SJCRH30 (cell line): ENCODE data around the gene OR2M5. TPM values are rescaled to one million over a fixed set of nuclear protein-coding genes. Genes with fewer than 3 reads are reported as not detected.

Experiments
- DNase-seq, 2 experiments: peaks; one replicate each; pipeline ENCODE4 v3.0.0-alpha.2; 2015 to 2020
- H3K27ac ChIP-seq: fragments of 250-450 bp; sonication (Bioruptor Pico); 2 replicates; pipeline ENCODE4 v1.5.1; 2020; ENCODE audit warnings: mild to moderate bottlenecking, moderate library complexity
- H3K27me3 ChIP-seq: fragments of 250-450 bp; sonication (Bioruptor Pico); 2 replicates; pipeline ENCODE4 v1.5.1; 2020; ENCODE audit warnings: mild to moderate bottlenecking, moderate library complexity
- H3K36me3 ChIP-seq: fragments of 250-450 bp; sonication (Bioruptor Pico); 2 replicates; pipeline ENCODE4 v1.5.1; 2020; ENCODE audit warnings: mild to moderate bottlenecking, moderate library complexity
- H3K4me1 ChIP-seq: fragments of 250-450 bp; sonication (Bioruptor Pico); 2 replicates; pipeline ENCODE4 v1.5.1; 2020; ENCODE audit warnings: mild to moderate bottlenecking, moderate library complexity
- H3K4me3 ChIP-seq: fragments of 250-450 bp; sonication (Bioruptor Pico); 2 replicates; pipeline ENCODE4 v1.5.1; 2020; ENCODE audit warnings: mild to moderate bottlenecking, moderate library complexity
- H3K9me3 ChIP-seq: fragments of 250-450 bp; sonication (Bioruptor Pico); replicated peaks from 2 replicates; pipeline ENCODE4 v1.5.1; 2020; ENCODE audit warnings: mild to moderate bottlenecking, moderate library complexity
- total RNA-seq: library from RNA; depleted of rRNA; stranded (reverse); fragments of >200 nt; shearing (Covaris generic); gene quantifications from 2 replicates; pipeline ENCODE4 v1.2.3, GENCODE V29; 2014; rRNA removed

OR2M5 gene, protein sequence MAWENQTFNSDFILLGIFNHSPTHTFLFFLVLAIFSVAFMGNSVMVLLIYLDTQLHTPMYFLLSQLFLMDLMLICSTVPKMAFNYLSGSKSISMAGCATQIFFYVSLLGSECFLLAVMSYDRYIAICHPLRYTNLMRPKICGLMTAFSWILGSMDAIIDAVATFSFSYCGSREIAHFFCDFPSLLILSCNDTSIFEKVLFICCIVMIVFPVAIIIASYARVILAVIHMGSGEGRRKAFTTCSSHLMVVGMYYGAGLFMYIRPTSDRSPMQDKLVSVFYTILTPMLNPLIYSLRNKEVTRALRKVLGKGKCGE
- total RNA-seq: not detected in 2 replicates

DNA sequence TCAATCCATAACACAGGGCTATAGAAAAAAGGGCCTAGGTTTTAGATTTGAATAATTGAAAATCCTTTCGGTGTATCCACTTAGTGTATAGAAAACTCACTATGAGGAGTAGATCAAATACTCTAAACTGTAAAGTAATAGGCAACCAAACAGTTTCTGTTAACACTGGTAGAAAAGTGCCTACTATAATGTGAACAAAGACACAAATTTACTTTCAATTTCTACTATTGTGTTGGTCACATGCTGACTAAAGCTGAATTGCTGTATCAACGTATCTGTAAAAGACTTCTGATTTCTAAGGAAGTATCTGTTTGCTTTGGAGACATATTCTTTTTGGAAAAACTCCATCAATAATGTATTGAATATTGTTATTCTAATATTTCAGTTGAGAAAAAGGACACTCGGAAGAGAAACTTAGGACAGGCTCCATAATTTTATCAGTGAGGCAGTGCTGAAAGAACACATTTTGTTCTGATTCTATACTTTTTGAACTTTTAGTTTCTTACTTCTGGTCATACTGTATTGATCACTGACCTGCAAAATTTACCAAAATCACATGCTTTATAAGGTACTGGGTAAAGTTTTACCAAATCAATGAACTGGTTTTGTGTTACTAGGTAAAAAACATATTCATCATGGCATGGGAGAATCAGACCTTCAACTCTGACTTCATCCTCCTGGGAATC is at the start of gene OR2M5:
OR2M5 (plus strand) TSS at position 636 of the 686 bp plus-strand sequence; CDS start at position 636, 0 bp downstream.
- no peaks in the 10 kb centered on the region for H3K9me3 ChIP-seq
- H3K27ac ChIP-seq: no peak within 1 kb of the TSS
- DNase-seq: no peak
- no peaks in the 10 kb centered on the region for H3K36me3 ChIP-seq
- H3K4me1 ChIP-seq: no peaks in the 10 kb centered on the region
- no peak within 1 kb of the TSS for H3K4me3 ChIP-seq
- H3K27me3 ChIP-seq: no peaks in the 10 kb centered on the region

DNA sequence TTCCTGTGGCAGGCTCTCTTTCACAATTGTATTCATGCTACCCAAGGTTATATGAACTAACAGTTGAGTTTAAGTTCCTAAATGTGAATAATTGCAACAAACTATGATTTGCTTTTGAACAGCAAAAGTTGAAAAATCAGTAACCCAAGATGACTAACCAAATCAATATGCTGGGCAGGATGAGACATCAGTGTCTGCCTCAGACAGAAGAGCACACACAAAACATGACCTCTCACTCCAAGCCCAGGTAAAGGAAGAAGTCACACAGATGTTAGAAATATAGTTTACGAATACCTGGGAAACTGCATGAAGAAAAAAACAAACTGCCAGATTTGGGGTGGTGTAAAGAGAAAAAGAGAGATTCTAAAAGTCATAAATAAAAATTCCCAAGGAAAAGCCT is 46.4 kb upstream of the OR2M5 start:
- no peak for DNase-seq
- no peak overlapping the region for H3K27ac ChIP-seq
- H3K27me3 ChIP-seq: no peaks in the 10 kb centered on the region
- no peaks in the 10 kb centered on the region for H3K9me3 ChIP-seq
- H3K4me1 ChIP-seq: no peaks in the 10 kb centered on the region
- H3K36me3 ChIP-seq: no peaks in the 10 kb centered on the region
- H3K4me3 ChIP-seq: no peak overlapping the region

DNA sequence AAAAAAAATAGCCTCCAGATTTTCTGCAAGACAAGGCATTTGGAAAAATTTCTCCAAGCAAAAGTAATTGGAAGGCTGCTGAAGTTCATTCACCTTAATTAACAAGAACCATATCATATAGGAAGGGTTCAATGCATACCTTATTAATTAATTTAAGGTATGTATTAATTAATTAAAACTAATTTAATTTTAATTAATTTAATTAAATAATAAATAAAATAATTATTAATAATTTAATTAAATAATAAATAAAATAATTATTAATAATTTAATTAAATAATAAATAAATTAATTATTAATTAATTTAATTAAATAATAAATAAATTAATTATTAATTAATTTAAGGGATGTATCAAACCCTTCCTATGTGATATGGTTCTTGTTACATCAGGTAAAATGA is 42.1 kb upstream of the OR2M5 start:
- Histone ChIP-seq H3K27me3 (no peaks in the 10 kb centered on the region), H3K36me3 (no peaks in the 10 kb centered on the region)
- no peak for DNase-seq

DNA sequence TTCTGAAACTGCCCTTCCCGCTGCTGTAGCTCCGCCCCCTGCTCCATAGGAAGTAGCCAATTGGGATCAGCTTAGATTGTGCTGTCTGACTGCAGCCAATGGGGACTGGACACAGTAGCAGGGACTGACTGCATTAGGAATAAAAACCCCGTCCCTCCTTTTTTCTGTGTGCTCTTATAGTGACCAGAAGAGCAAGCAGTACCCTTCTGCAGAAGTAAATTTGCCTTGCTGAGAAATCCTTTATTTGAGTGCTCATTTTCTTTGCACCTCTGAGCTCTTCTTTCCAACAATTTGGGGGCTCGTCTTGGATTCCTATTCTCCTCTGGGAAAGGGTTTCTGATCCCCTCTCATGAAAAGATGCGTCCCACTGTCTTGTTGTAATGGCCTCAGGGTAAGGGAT is 33.8 kb upstream of the OR2M5 start:
- Histone ChIP-seq H3K4me3 (no peak overlapping the region), H3K27ac (no peak overlapping the region), H3K4me1 (no peaks in the 10 kb centered on the region), H3K27me3 (no peaks in the 10 kb centered on the region), H3K9me3 (no peaks in the 10 kb centered on the region), H3K36me3 (no peaks in the 10 kb centered on the region)
- DNase-seq: no peak

More for the DNA sequence above, 42.1 kb upstream of the OR2M5 start:
- Histone ChIP-seq H3K4me3 (no peak overlapping the region), H3K27ac (no peak overlapping the region), H3K9me3 (no peaks in the 10 kb centered on the region), H3K4me1 (no peaks in the 10 kb centered on the region)

DNA sequence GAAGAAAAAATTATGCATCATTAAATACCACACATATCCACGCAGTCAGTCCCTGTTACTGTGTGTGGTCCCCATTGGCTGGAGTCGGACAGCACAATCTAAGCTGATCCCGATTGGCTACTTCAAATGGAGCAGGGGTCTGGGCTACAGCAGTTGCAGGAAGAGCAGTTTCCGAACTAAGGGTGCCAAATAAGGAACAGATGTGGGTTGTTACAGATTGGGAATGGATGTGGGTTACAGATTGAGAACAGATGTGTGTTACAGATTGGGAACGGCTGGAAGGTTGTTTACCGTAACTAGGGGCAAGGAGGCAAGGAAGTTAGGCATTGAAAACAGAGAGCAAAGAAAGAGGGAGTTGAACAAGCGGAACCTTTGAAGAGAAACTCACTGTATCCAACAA is 30.1 kb upstream of the OR2M5 start:
- no peak overlapping the region for H3K4me3 ChIP-seq
- no peak for DNase-seq

DNA sequence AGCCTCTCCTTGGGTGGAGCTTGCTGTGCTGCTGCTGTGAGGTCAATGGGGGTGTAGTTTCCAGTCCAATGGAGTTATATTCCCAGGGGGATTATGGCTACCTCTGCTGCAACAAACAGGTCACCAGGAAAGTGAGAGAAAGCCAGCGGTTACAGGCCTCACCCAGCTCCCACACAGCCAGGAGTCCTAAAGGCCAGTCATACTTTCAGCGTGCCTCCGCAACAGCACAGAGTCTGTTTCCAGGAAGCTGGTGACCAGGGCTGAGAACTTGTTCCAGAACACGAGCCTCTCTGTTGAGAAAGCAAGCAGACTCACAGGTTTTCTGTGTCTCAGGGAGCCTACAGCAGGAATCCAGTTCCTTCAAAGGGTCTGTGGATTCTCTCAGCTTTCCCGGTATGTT is 17.3 kb upstream of the OR2M5 start:
- no peaks in the 10 kb centered on the region for H3K36me3 ChIP-seq
- no peak overlapping the region for H3K27ac ChIP-seq
- no peaks in the 10 kb centered on the region for H3K27me3 ChIP-seq
- DNase-seq: no peak
- no peak overlapping the region for H3K4me3 ChIP-seq
- H3K9me3 ChIP-seq: no peaks in the 10 kb centered on the region
- no peaks in the 10 kb centered on the region for H3K4me1 ChIP-seq

More for the DNA sequence above, 30.1 kb upstream of the OR2M5 start:
- Histone ChIP-seq H3K27ac (no peak overlapping the region), H3K9me3 (no peaks in the 10 kb centered on the region), H3K27me3 (no peaks in the 10 kb centered on the region), H3K36me3 (no peaks in the 10 kb centered on the region), H3K4me1 (no peaks in the 10 kb centered on the region)

DNA sequence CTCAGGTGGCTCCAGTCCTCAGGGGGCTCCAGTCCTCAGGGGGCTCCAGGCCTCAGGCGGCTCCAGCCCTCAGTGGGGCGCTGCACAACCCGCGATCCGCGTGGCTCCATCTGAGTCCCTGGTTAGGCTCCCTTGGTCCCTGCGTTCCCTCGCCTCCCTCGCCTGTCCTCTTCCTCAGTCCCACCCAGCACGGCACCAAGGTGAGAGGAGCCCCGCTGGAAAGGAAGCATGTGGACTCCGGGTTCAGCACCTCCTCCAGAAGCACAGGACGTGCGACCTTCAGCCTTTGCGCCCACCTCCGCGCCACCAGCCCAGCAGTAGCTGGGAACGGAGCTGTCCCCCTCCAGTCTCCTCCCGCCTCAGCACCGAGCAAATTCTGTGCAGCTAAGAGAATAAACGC is 8.1 kb upstream of the OR2M5 start:
- H3K27ac ChIP-seq: no peak overlapping the region
- H3K27me3 ChIP-seq: no peaks in the 10 kb centered on the region
- no peak for DNase-seq
- H3K36me3 ChIP-seq: no peaks in the 10 kb centered on the region
- H3K4me1 ChIP-seq: no peaks in the 10 kb centered on the region
- H3K4me3 ChIP-seq: no peak overlapping the region
- no peaks in the 10 kb centered on the region for H3K9me3 ChIP-seq

DNA sequence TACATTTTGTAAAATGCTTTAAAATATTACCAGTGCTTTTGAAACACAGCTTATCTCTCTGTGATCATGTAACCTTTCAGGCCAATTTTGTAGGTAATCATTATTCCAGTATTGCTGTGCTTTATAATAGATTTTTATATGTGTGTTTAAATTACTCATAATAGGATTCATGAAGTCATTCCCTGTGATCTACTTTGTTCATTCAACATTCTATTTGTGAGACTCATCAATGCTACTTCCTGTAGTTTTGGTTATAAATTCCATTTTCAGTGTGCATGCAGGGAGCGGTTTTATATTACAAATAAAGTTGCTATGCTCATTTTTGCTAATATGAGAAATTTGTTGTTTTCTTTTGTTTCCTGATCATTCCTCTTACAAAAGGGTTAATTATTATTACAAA is 4.1 kb upstream of the OR2M5 start:
- H3K27ac ChIP-seq: no peak overlapping the region
- H3K36me3 ChIP-seq: no peaks in the 10 kb centered on the region
- H3K27me3 ChIP-seq: no peaks in the 10 kb centered on the region
- no peaks in the 10 kb centered on the region for H3K4me1 ChIP-seq
- H3K4me3 ChIP-seq: no peak overlapping the region
- H3K9me3 ChIP-seq: no peaks in the 10 kb centered on the region
- DNase-seq: no peak

DNA sequence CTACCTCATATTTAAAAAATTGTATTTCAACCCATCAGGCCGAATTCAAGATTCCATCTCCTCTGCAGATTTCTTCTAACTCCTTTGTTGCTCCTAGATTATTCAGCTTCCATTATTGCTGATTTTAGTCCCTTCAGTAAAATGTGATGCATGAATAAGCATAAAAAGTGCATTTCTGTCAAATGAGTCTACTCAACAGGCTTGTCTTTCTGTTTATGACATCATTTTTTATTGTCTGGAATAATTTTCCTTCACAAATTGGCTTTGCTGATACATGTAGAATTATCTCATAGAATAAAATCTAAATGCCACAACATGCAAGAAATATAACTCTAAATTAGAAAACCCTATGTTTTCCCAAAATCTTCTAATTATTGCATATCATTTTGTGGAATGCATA is 1.6 kb upstream of the OR2M5 start:
- no peak overlapping the region for H3K4me3 ChIP-seq
- no peaks in the 10 kb centered on the region for H3K27me3 ChIP-seq
- H3K36me3 ChIP-seq: no peaks in the 10 kb centered on the region
- H3K9me3 ChIP-seq: no peaks in the 10 kb centered on the region
- DNase-seq: no peak
- no peak overlapping the region for H3K27ac ChIP-seq
- H3K4me1 ChIP-seq: no peaks in the 10 kb centered on the region

DNA sequence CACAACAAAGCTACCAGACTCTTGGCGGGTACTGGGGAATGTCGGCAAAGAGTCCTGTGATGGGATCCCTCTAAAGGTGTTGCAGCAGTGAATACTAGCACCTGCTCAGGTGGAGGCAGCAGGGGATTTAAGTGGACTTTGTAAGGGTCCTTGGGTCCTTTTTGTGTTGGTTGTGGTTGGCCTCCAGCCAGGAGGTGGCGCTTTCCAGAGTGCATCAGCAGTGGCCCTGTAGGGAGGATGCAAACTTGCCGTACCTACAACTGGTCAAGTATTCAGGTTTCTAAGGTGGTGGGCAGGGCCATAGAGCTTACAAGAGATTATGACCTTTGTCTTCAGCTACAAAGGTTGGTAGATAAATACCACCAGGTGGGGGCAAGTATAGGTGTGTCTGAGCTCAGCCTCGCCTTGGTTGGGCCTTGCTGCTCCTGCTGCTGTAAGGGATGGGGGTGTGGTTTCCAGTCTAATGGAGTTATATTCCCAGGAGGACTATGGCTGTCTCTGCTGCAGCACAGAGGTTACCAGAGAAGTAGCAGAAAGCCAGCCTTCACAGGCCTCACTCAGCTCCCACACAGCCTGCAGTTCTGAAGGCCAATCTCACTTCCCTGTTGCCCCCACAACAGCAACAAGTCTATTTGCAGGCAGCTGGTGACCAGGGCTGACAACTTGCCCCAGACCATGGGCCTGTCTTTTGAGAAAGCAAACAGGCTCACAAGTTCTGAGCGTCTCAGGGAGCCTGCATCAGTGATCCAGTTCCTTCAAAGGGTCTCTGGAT is 7.3 kb downstream of the OR2M5 start:
- DNase-seq: no peak
- Histone ChIP-seq H3K27ac (no peak overlapping the region), H3K4me1 (no peaks in the 10 kb centered on the region), H3K27me3 (no peaks in the 10 kb centered on the region), H3K9me3 (no peaks in the 10 kb centered on the region), H3K36me3 (no peaks in the 10 kb centered on the region), H3K4me3 (no peak overlapping the region)

DNA sequence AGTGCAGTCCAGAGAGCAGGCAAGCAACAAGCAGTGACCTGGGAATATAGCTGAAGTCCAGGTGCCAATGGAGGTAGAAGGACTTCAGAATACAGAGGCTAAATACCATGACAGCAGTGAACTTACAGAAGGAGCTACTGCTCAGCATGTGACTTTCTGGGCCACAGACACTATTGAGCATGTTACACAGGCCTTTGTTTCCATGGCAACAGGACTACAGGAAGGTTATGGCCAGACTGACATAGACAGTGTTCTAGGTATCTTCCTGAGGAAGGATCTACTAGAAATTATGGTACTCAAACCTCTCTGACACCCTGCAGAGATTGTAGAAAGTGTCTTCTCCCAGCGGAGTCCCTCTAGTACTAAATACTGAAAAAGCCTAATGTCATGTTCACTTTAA is 11.0 kb downstream of the OR2M5 start:
- Histone ChIP-seq H3K4me3 (no peak overlapping the region), H3K36me3 (no peaks in the 10 kb centered on the region), H3K27me3 (no peaks in the 10 kb centered on the region), H3K4me1 (no peaks in the 10 kb centered on the region), H3K9me3 (no peaks in the 10 kb centered on the region), H3K27ac (no peak overlapping the region)
- no peak for DNase-seq

DNA sequence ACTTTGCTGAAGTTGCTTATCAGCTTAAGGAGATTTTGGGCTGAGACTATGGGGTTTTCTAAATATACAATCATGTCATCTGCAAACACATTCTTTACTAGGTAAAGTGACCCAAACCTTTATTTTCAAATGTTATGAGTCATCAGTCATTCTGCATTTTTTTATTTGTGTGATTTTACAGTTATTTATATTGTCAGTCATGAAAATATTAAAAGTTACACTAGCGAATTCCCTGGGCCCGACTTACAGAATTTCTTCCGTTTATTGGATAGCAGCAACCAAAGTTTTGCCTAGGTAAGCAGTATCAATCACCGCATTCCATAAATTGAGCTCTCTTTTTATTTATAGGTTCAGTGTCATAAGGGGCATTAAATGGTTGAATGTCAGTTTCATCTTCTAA is 13.8 kb downstream of the OR2M5 start:
- no peaks in the 10 kb centered on the region for H3K27me3 ChIP-seq
- H3K4me1 ChIP-seq: no peaks in the 10 kb centered on the region
- H3K4me3 ChIP-seq: no peak overlapping the region
- no peaks in the 10 kb centered on the region for H3K36me3 ChIP-seq
- H3K9me3 ChIP-seq: no peaks in the 10 kb centered on the region
- H3K27ac ChIP-seq: no peak overlapping the region
- DNase-seq: no peak

DNA sequence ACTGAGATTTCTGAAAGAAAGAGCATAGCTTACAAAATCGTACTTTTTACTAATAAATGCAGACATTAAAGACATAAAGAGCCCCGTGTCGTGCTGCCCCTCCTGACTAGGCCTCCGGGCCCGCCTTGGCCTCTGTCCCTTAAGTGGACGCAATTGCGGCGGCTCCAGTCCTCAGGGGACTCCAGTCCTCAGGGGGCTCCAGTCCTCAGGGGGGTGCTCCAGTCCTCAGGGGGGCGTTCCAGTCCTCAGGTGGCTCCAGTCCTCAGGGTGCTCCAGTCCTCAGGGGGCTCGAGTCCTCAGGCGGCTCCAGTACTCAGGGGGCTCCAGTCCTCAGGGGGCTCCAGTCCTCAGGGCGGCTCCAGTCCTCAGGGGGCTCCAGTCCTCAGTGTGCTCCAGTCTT is 19.1 kb downstream of the OR2M5 start:
- no peak for DNase-seq

DNA sequence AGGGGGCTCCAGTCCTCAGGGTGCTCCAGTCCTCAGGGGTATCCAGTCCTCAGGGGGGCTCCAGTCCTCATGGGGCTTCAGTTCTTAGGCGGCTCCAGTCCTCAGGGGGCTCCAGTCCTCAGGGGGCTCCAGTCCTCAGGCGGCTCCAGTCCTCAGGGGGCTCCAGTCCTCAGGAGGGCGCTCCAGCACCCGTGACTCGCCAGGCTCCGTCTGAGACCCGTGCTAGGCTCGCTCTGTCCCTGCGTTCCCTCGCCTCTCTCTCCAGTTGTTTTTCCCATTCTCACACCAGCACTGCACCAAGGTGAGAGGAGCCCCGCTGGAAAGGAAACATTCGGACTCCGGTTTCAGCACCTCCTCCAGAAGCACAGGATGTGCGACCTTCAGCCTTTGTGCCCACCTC is 20.2 kb downstream of the OR2M5 start:
- Histone ChIP-seq H3K27me3 (no peaks in the 10 kb centered on the region), H3K4me3 (no peak overlapping the region), H3K4me1 (no peaks in the 10 kb centered on the region), H3K36me3 (no peaks in the 10 kb centered on the region), H3K9me3 (no peaks in the 10 kb centered on the region), H3K27ac (no peak overlapping the region)
- no peak for DNase-seq

More for the DNA sequence above, 19.1 kb downstream of the OR2M5 start:
- no peaks in the 10 kb centered on the region for H3K9me3 ChIP-seq
- H3K27ac ChIP-seq: no peak overlapping the region
- H3K36me3 ChIP-seq: no peaks in the 10 kb centered on the region
- no peaks in the 10 kb centered on the region for H3K4me1 ChIP-seq
- no peaks in the 10 kb centered on the region for H3K27me3 ChIP-seq
- H3K4me3 ChIP-seq: no peak overlapping the region

DNA sequence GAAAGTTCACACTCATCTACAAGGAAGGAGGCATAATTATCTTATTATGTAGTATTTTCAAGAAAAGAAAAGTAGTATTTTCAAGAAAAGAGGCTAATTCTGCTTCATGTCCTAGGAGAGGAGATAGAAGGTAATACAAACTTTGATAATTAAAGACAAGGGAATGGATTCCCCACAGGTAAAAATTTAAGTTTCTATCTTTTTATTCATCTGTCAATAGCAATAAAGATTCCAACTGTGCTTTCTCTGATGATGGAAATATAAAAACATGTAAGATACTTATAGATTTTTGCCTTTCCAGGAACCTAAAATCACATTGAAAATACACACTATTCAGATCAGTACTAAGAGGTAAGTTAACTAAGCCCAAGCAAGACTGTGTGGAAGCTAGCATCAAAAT is 29.6 kb downstream of the OR2M5 start, which contains the start of gene OR2M2:
OR2M2 (plus strand) TSS at position 301 of the 400 bp plus-strand sequence. CDS start 5,165 bp downstream, outside the sequence.
- H3K27me3 ChIP-seq: no peaks in the 10 kb centered on the region
- no peaks in the 10 kb centered on the region for H3K9me3 ChIP-seq
- H3K4me1 ChIP-seq: no peaks in the 10 kb centered on the region
- H3K36me3 ChIP-seq: no peaks in the 10 kb centered on the region
- DNase-seq: no peak
- H3K4me3 ChIP-seq: no peak within 1 kb of the TSS
- no peak within 1 kb of the TSS for H3K27ac ChIP-seq
